HL-60 (cell line): ENCODE results near the gene ZNF444.

Experiments used
- GABPA ChIP-seq: IDR thresholded peaks from 2 replicates; pipeline ENCODE4 v1.6.1; 2012; ENCODE audit warnings: low read depth
- POLR2AphosphoS5 ChIP-seq: IDR thresholded peaks from 2 replicates; pipeline ENCODE4 v1.6.1; 2012; ENCODE audit warnings: low read depth
- TF ChIP-seq, protein P1 (sequence below): IDR thresholded peaks from one replicate; pipeline ENCODE4 v1.5.1; 2011; ENCODE audit warnings: low read length, control low read depth, inconsistent platforms; ENCODE audit not compliant: insufficient read depth

DNA sequence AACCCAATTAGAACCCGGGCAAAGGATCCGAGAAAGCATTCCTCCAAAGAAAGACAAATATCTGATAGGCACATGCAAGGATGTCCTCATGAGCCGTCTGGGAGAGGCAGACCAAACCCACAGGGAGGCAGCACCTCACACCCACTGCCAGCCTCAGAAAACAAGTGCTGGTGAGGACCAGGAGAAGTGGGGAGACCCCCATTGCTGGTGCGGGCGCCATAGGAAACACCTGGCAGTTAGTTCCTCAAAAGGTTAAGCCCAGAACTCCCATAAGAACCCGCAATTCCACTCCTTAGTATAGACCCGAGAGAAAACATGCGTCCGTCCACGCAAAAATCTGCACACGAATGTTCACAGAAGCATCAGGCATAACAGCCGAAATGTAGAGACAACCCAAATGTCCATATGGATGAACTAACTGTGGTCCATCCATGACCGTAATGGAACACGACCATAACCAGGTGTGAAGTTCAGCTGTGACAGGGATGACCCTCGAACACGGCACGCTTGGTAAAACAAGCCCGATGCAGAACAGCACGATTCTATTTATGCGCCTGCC, 27.9 kb upstream of the ZNF444 start:
- TF ChIP-seq, protein P1, sequence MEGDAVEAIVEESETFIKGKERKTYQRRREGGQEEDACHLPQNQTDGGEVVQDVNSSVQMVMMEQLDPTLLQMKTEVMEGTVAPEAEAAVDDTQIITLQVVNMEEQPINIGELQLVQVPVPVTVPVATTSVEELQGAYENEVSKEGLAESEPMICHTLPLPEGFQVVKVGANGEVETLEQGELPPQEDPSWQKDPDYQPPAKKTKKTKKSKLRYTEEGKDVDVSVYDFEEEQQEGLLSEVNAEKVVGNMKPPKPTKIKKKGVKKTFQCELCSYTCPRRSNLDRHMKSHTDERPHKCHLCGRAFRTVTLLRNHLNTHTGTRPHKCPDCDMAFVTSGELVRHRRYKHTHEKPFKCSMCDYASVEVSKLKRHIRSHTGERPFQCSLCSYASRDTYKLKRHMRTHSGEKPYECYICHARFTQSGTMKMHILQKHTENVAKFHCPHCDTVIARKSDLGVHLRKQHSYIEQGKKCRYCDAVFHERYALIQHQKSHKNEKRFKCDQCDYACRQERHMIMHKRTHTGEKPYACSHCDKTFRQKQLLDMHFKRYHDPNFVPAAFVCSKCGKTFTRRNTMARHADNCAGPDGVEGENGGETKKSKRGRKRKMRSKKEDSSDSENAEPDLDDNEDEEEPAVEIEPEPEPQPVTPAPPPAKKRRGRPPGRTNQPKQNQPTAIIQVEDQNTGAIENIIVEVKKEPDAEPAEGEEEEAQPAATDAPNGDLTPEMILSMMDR = no peak
- 0 out of 2 replicates have a peak, but pooled peaks have one; percentile 18 for TF ChIP-seq POLR2AphosphoS5
- TF ChIP-seq GABPA = no peak
